ENCODE data around the gene KIAA0513.
"Not testable (repeated sequence)": the region's sequence is repeated elsewhere in the genome, so short reads cannot be mapped to it uniquely, and the experiment has no call there.

The KIAA0513 gene

GRCh38 chr16:85051067-85051581, 23.5 kb downstream of the KIAA0513 start:
- no peaks in the 10 kb centered on the region for H3K79me2 ChIP-seq (ENCODE audit: insufficient read depth, low read length)
- TF ChIP-seq EZH2 (IDR thresholded peaks at IDR 0.05; ENCODE audit: borderline replicate concordance, low read depth, low read length, severe bottlenecking) (no peak), CTCF (IDR thresholded peaks at IDR 0.05; ENCODE audit: borderline replicate concordance, extremely low read depth, low read length, poor library complexity, severe bottlenecking) (no peak)
- no peak overlapping the region for H2AFZ ChIP-seq (ENCODE audit: low read depth, low read length)
- no peaks in the 10 kb centered on the region for H3K27me3 ChIP-seq (ENCODE audit: insufficient read depth, low read length, poor library complexity)
- no peak overlapping the region for H3K4me3 ChIP-seq (ENCODE audit: low read depth in 1 of 2, low read length in 2 of 2)
- no peaks in the 10 kb centered on the region for H3K9me3 ChIP-seq (ENCODE audit: insufficient read depth, low read length, severe bottlenecking)
- H4K20me1 ChIP-seq (ENCODE audit: insufficient read depth, low read length), result no peaks in the 10 kb centered on the region; the same call in 1 of the 2 replicates
- peaks cover 17% of the 10 kb centered on the region for H3K4me1 ChIP-seq (ENCODE audit: insufficient read depth, low read length)
- H3K9ac ChIP-seq (ENCODE audit: low read depth, low read length), result no peak overlapping the region
- no peak overlapping the region for H3K27ac ChIP-seq (ENCODE audit: low read length)
- no peak overlapping the region for H3K4me2 ChIP-seq (ENCODE audit: insufficient read depth, low read length)
- no peaks in the 10 kb centered on the region for H3K36me3 ChIP-seq (ENCODE audit: insufficient read depth, low read length)
- DNase-seq, result no peak
- no peak for ATAC-seq (ENCODE audit: insufficient read depth, low read depth)

GRCh38 chr16:85051683-85052082, 24.1 kb downstream of the KIAA0513 start:
- H3K4me2 ChIP-seq (ENCODE audit: insufficient read depth, low read length), result no peak overlapping the region
- no peak for DNase-seq
- H3K9me3 ChIP-seq (ENCODE audit: insufficient read depth, low read length, severe bottlenecking), result no peaks in the 10 kb centered on the region
- H4K20me1 ChIP-seq (ENCODE audit: insufficient read depth, low read length), result no peaks in the 10 kb centered on the region; the same call in 1 of the 2 replicates
- ATAC-seq (ENCODE audit: insufficient read depth, low read depth), result no peak
- H3K9ac ChIP-seq (ENCODE audit: low read depth, low read length), result no peak overlapping the region
- H3K4me3 ChIP-seq (ENCODE audit: low read depth in 1 of 2, low read length in 2 of 2), result no peak overlapping the region
- no peaks in the 10 kb centered on the region for H3K27me3 ChIP-seq (ENCODE audit: insufficient read depth, low read length, poor library complexity)
- peaks cover 23% of the 10 kb centered on the region for H3K4me1 ChIP-seq (ENCODE audit: insufficient read depth, low read length)
- no peaks in the 10 kb centered on the region for H3K79me2 ChIP-seq (ENCODE audit: insufficient read depth, low read length)
- no peaks in the 10 kb centered on the region for H3K36me3 ChIP-seq (ENCODE audit: insufficient read depth, low read length)
- TF ChIP-seq CTCF (IDR thresholded peaks at IDR 0.05; ENCODE audit: borderline replicate concordance, extremely low read depth, low read length, poor library complexity, severe bottlenecking) (no peak), EZH2 (IDR thresholded peaks at IDR 0.05; ENCODE audit: borderline replicate concordance, low read depth, low read length, severe bottlenecking) (no peak)
- no peak overlapping the region for H3K27ac ChIP-seq (ENCODE audit: low read length)
- H2AFZ ChIP-seq (ENCODE audit: low read depth, low read length), result no peak overlapping the region

GRCh38 chr16:85052536-85052935, 24.9 kb downstream of the KIAA0513 start:
- Histone ChIP-seq H3K27ac (ENCODE audit: low read length) (no peak overlapping the region), H4K20me1 (ENCODE audit: insufficient read depth, low read length) (no peaks in the 10 kb centered on the region; the same call in 1 of the 2 replicates), H3K27me3 (ENCODE audit: insufficient read depth, low read length, poor library complexity) (no peaks in the 10 kb centered on the region), H3K4me1 (ENCODE audit: insufficient read depth, low read length) (peaks cover 26% of the 10 kb centered on the region), H3K9ac (ENCODE audit: low read depth, low read length) (no peak overlapping the region), H3K79me2 (ENCODE audit: insufficient read depth, low read length) (no peaks in the 10 kb centered on the region), H3K9me3 (ENCODE audit: insufficient read depth, low read length, severe bottlenecking) (no peaks in the 10 kb centered on the region), H3K4me2 (ENCODE audit: insufficient read depth, low read length) (no peak overlapping the region), H3K36me3 (ENCODE audit: insufficient read depth, low read length) (no peaks in the 10 kb centered on the region), H3K4me3 (ENCODE audit: low read depth in 1 of 2, low read length in 2 of 2) (no peak overlapping the region), H2AFZ (ENCODE audit: low read depth, low read length) (no peak overlapping the region)
- TF ChIP-seq EZH2 (IDR thresholded peaks at IDR 0.05; ENCODE audit: borderline replicate concordance, low read depth, low read length, severe bottlenecking) (no peak), CTCF (IDR thresholded peaks at IDR 0.05; ENCODE audit: borderline replicate concordance, extremely low read depth, low read length, poor library complexity, severe bottlenecking) (no peak)
- no peak for DNase-seq
- no peak for ATAC-seq (ENCODE audit: insufficient read depth, low read depth)

- ATAC-seq (ENCODE audit: insufficient read depth, low read depth); H3K27me3 ChIP-seq (ENCODE audit: insufficient read depth, low read length, poor library complexity); H3K27ac ChIP-seq (ENCODE audit: low read length); DNase-seq; H3K79me2 ChIP-seq (ENCODE audit: insufficient read depth, low read length); H3K9ac ChIP-seq (ENCODE audit: low read depth, low read length); H3K4me3 ChIP-seq (ENCODE audit: low read depth in 1 of 2, low read length in 2 of 2); H4K20me1 ChIP-seq (ENCODE audit: insufficient read depth, low read length); H3K9me3 ChIP-seq (ENCODE audit: insufficient read depth, low read length, severe bottlenecking); H2AFZ ChIP-seq (ENCODE audit: low read depth, low read length); H3K36me3 ChIP-seq (ENCODE audit: insufficient read depth, low read length); H3K4me2 ChIP-seq (ENCODE audit: insufficient read depth, low read length): not testable (repeated sequence)
- H3K4me1 ChIP-seq (ENCODE audit: insufficient read depth, low read length), result peaks cover 26% of the 10 kb centered on the region
Observed at GRCh38 chr16:85054321-85054720, 26.7 kb downstream of the KIAA0513 start.

Measured in DND-41 (cell line).